ENCODE data around the gene SEMA5B.

SEMA5B gene

DNA sequence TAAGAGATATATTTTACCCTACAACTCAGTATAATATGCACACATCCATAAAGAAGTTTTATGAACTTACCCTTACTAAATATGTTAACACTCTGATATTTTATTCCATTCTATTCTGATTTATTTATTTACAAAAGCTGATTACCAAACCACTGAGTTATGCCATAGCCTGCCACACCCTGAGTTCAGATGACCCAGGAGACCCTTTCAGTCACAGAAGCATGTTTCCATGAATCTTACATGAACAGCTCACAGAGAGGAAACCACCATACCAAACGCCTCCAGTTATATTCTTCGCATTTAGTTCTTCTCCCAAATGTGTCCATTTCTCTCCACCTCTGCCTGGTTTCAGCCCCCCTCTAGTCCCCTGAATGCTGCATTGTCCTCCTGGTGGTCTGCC, 103.5 kb downstream of the SEMA5B start:
- no peak for DNase-seq

GRCh38 chr3:122923611-122924010, 104.0 kb downstream of the SEMA5B start:
- DNase-seq = no peak

DNA sequence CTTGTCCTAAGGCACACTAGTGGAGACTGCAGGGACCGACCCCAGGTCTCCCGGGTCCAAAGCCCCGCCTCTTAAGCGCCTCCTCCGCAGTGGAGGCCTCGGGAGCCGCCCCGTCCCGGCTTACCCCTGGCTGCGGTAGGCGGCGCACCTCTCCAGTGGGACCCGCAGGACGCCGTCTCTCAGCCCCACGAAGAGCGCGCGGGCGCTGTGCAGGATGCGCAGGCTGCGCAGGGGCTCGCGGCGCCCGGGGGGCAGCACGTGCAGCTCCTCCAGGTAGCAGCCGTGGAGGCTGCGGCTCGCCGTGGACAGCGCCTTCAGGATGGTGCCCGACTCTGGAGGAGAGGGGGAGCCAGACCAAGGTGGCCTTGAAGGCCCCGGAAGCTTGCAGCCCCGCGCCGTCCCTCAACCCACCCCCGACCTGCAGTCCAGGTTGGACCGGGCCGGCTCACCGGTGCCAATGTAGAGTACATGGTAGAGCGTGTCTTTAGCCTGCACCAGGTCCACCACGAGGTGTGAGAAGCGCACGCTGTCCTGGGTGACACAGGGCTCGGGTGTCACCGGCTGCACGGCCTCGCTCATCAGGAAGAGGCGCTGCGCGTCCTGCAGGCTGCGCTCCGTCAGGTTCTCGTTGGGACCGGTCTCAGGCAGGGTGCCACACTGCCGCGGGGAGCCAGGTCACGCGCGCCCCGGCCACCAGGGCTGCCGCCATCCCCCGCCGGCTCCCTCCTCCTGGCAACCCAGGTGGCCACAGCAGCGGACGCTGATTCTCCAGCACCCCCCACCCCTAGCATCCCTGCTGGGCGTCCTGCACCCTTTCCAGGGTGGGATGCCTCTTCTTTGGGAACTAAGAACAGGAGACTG, 105.5 kb downstream of the SEMA5B start:
- DNase-seq = peak; percentile 41

DNA sequence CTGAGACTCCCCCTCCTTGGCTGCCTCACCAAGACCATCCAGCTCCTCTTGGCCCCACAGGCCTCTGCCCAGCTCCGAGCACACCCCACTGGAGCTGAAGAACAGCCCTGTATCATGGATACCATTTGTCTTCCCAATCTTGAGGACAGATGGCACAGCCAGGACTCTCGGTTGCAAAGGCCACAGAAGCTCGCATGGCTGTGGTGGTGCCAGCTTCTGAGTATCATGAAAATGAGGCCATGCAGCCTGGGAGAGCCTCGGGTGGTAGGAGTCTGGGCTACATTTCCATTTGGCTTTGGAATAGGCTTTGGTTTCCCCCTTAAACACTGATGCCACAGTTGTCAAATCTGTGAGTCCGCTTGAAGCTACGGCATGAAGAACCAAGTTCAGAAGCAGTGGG, 106.6 kb downstream of the SEMA5B start:
- DNase-seq = no peak

DNA sequence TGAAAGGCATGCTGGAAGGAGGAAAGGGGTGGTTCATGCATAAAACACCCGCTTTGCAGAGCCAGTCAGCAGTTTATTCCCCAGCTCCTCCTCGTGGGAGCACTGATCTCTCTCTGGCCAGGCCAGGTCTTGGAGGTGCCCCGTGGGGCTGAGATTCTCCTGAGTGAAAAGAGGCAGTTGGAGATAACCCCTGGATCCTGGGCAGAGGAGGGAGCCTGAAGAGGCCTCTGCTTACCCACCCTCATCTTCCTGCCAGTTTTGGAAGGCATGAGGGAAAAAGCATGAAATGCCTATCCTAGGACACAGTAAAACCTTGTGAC, 108.3 kb downstream of the SEMA5B start:
- DNase-seq = no peak

GRCh38 chr3:122918576-122919290, 108.8 kb downstream of the SEMA5B start:
- no peak for DNase-seq

DNA sequence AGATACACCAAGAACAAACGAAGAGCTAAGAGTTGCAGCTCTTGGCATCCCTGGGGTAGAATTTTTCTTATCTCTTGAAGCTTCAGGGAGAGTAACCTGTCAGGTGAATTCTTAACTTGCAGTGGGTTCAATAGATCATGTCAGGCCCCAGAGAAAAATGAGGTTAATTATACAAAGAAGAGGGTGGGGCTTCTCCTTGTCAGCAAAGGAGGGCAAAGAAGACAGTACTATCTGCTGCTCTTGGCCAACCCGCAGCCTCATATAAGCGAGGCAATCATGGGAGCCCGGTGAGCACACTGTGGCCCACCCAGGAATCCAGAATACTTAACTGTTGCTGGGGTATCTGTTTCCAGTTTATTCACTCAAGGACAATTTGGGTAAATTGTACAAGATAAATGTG, 110.2 kb downstream of the SEMA5B start:
- DNase-seq = no peak

- no peak for DNase-seq
Measured at GRCh38 chr3:122916580-122916979, 111.0 kb downstream of the SEMA5B start.

DNA sequence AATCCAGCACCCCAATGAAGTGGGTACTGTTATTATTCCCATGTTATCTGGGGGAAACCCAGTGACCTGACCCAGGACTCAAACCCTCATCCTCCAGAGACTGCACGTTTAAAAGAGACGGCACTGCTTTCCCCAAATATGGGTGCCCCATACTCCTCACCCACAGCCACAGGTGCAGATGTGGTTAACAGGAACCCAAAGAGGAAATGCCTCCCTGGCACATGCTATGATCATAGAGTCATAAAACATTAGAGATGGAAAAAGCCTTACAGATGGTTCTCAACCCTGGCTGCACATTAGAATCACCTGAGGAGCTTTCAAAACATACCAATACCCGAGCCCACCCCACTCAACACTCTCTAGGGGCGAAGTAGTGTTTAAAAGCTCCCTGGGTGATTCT, 111.5 kb downstream of the SEMA5B start:
- DNase-seq = no peak

DNA sequence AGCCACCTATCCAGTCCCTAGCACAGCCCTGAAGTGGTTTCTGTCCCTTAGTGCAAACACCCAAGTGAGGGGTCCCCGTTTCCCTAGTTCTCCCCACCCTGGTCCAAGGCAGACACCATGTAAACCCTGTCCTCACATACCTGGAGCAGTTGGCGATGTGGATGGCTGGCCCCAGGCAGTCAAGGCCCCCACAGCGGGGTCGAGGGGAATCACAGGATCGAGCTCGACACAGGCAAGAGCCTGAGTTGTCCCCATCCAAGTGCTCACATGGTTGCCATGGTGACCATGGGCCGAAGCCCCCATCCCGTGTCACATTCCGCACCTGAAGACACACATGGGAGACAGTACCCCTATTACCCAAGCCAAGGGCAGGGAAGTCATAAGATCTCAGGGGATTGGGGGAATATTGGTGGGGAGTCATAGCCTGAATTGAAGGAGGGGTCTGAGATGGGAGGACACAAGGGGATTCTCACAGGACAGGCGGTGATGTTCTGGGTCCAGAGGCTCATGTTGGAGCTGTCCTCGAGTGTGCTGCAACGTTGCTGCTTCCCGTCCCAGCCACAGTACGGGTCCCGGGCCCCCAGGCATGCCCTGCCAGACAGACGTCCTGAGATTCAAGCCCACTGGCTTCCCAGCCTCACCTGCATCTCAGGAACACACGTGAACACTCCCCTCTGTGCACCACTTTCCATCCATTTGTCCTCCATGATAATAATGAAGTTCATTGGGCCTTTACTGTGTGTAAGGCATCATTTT, 112.1 kb downstream of the SEMA5B start:
- DNase-seq = no peak

DNA sequence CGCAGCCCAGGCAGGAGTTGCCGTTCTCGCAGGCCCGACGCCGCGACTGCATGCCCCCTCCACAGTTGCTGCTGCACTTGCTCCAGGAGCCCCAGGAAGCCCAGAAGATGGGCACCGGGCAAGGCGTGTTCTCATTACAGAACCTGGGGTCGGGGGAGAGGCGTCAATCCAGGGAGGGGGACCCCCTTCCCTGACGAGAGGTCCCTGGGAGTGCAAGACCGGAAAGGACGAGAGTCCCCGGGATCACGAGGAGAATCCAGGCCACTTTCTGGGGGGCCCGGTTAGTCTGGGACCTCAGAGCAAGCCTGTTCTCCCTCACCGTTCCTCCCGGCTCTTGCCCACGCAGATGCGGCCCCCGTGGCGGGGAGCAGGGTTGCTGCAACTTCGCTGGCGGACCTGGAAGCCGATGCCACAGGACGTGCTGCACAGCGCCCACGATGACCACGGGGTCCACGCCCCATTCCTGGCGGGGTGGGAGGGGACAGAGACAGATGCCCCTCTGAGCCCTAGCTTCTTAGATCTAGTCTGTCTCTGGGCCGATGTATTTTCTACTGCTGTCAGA, 113.9 kb downstream of the SEMA5B start:
- no peak for DNase-seq

- DNase-seq = no peak
Measured at GRCh38 chr3:122912772-122913538, 114.6 kb downstream of the SEMA5B start.

DNA sequence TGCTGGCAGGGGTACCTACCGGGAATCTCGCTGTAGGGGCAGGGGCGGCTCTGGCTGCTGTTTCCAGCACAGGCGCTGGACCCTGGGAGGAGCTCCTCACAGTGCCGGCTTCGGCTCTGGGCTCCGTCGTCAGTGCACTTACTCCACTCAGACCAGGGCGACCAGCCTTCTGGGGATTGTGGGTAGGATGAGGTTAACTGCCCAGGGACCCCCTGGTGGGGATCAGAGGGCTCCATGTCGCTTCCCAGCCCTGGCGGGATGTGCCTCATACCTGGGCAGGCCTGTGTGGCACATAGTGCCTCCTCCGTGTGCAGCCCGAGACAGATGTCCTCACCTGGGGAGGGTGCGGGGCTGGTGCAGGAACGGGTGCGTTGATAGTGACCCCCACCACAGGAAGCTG, 115.7 kb downstream of the SEMA5B start:
- no peak for DNase-seq

GRCh38 chr3:122908251-122908650, 119.3 kb downstream of the SEMA5B start:
- DNase-seq = no peak

GRCh38 chr3:122907471-122907870, 120.1 kb downstream of the SEMA5B start:
- DNase-seq = no peak

GRCh38 chr3:122903171-122903570, 124.4 kb downstream of the SEMA5B start:
- no peak for DNase-seq

- DNase-seq = no peak
Measured at GRCh38 chr3:122902326-122902725, 125.2 kb downstream of the SEMA5B start.

GRCh38 chr3:122898298-122898697, 129.3 kb downstream of the SEMA5B start:
- no peak for DNase-seq

- no peak for DNase-seq
Measured at GRCh38 chr3:122893754-122894668, 133.6 kb downstream of the SEMA5B start.

DNA sequence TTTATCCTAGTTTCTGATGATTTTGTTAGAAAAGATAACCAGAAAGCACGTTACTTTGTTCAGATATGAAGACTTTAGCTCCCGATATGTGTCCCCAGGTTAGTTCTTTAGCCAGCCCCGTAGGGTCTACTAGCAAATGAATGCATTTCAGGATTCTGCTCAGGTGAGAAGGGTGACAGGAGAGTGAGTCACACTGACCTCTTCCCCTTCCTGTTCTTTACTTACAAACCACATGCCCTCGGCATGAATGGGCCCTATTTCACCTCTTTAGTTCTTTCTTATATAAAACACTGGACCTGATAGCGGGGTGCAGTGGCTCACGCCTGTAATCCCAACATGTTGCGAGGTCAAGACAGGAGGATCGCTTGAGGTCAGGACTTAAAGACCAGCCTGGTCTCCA, 134.3 kb downstream of the SEMA5B start:
- no peak for DNase-seq

DNA sequence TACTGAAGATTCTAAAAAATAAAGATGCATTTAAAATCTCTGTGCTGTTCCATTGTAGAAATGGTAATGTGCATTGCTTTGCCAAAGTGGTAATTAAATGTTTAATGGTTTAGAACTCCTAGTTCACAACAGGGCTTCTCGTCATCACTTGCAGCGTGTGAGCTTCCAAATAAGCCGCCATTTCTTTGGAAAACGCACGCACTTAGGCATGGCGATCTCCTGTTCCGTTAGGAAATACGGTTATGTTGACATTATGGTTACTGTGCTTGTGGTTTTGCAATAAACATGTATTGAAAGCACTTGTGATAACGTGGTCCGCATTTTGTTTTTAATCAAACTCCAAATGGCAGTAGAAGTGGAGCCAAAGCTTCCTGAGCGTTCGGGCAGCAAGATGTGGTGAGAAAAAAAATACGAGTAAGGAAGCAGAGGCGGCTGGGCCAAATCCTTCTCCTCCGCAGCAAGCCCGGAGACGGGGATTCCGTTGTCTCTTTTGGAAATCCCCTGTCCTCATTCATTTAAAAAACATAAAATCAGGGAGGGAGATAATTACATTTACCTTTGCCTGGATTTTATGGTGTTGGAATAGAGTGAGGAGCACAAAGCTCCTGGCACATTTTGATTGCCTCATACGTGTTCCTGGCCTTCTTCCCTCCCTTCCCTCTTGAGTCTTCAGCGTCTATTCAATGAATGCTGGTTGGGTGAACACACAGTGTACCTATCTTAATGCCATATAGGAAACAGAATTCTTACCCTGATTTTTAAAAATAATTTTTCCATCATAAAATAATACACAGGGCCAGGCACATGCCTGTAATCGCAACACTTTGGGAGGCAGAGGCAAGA, 135.2 kb downstream of the SEMA5B start:
- DNase-seq = no peak
